Measurements from ENCODE around the gene NEK10.

- no peak for TF ChIP-seq CTCF (IDR thresholded peaks at IDR 0.05)
- TF ChIP-seq POLR2A (IDR thresholded peaks at IDR 0.05) = no peak
Observed at GRCh38 chr3:27391796-27392195, 22.6 kb upstream of the NEK10 start.

Data from lower leg skin (tissue), 3 donors.